H9 (cell line): ENCODE results near the gene KDM5B. TPM values are rescaled to one million over a fixed set of nuclear protein-coding genes. Genes with fewer than 3 reads are reported as not detected.

Experiments used
- DNase-seq: peaks from one replicate; pipeline ENCODE4 v3.0.0-alpha.2; 2017
- H2AFZ ChIP-seq: one replicate; pipeline ENCODE4 v1.6.1; 2013; ENCODE audit warnings: mild to moderate bottlenecking, low read length, control low read depth, moderate library complexity
- H2AK5ac ChIP-seq: 2 replicates; pipeline ENCODE4 v1.6.1; 2013; ENCODE audit warnings: low read length, control low read depth, mixed read lengths; ENCODE audit not compliant: insufficient read length
- H2BK120ac ChIP-seq: one replicate; pipeline ENCODE4 v1.6.1; 2013; ENCODE audit warnings: low read depth, mild to moderate bottlenecking, low read length, control low read depth, inconsistent platforms; ENCODE audit not compliant: poor library complexity, severe bottlenecking
- H2BK12ac ChIP-seq: 2 replicates; pipeline ENCODE4 v1.6.1; 2013; ENCODE audit warnings: low read length, control low read depth, mixed read lengths, low read depth; ENCODE audit not compliant: insufficient read length
- H2BK15ac ChIP-seq: 2 replicates; pipeline ENCODE4 v1.6.1; 2013; ENCODE audit warnings: low read depth, low read length, control low read depth
- H2BK20ac ChIP-seq: one replicate; pipeline ENCODE4 v1.6.1; 2013; ENCODE audit warnings: low read depth, mild to moderate bottlenecking, low read length, control low read depth, inconsistent platforms; ENCODE audit not compliant: poor library complexity, severe bottlenecking
- H2BK5ac ChIP-seq: 2 replicates; pipeline ENCODE4 v1.6.1; 2013; ENCODE audit warnings: low read length, control low read depth, mixed read lengths; ENCODE audit not compliant: insufficient read length
- H3K14ac ChIP-seq: 2 replicates; pipeline ENCODE4 v1.6.1; 2013; ENCODE audit warnings: low read length, control low read depth; ENCODE audit not compliant: insufficient read depth
- H3K18ac ChIP-seq: 2 replicates; pipeline ENCODE4 v1.6.1; 2013; ENCODE audit warnings: low read depth, mild to moderate bottlenecking, mixed read lengths, low read length, control low read depth; ENCODE audit not compliant: insufficient read length
- H3K23ac ChIP-seq: 2 replicates; pipeline ENCODE4 v1.6.1; 2013; ENCODE audit warnings: low read length, control low read depth, mixed read lengths, low read depth; ENCODE audit not compliant: insufficient read length
- H3K23me2 ChIP-seq: 2 replicates; pipeline ENCODE4 v1.6.1; 2013; ENCODE audit warnings: low read depth, mild to moderate bottlenecking, mixed read lengths, low read length, control low read depth; ENCODE audit not compliant: insufficient read length, poor library complexity, severe bottlenecking
- H3K27ac ChIP-seq: 2 replicates; pipeline ENCODE4 v1.5.1; 2013; ENCODE audit warnings: low read length, control low read depth, mixed read lengths, low read depth; ENCODE audit not compliant: insufficient read length
- H3K27me3 ChIP-seq: 2 replicates; pipeline ENCODE4 v1.6.1; 2013; ENCODE audit warnings: low read length, control low read depth, inconsistent platforms; ENCODE audit not compliant: insufficient read depth
- H3K4ac ChIP-seq: 2 replicates; pipeline ENCODE4 v1.6.1; 2013; ENCODE audit warnings: low read depth, mild to moderate bottlenecking, control low read depth, inconsistent platforms, low read length, moderate library complexity
- H3K4me1 ChIP-seq: 2 replicates; pipeline ENCODE4 v1.6.1; 2013; ENCODE audit warnings: low read length, control low read depth, inconsistent platforms; ENCODE audit not compliant: insufficient read depth
- H3K4me2 ChIP-seq: 2 replicates; pipeline ENCODE4 v1.6.1; 2013; ENCODE audit warnings: low read length, control low read depth, mixed read lengths; ENCODE audit not compliant: insufficient read length, insufficient read depth
- H3K56ac ChIP-seq: 2 replicates; pipeline ENCODE4 v1.6.1; 2013; ENCODE audit warnings: low read depth, mild to moderate bottlenecking, mixed read lengths, low read length, control low read depth; ENCODE audit not compliant: insufficient read length
- H3K79me1 ChIP-seq: 2 replicates; pipeline ENCODE4 v1.6.1; 2013; ENCODE audit warnings: low read depth, mild to moderate bottlenecking, moderate library complexity, low read length, control low read depth, inconsistent platforms; ENCODE audit not compliant: insufficient read depth, poor library complexity, severe bottlenecking
- H3K79me2 ChIP-seq: 2 replicates; pipeline ENCODE4 v1.6.1; 2013; ENCODE audit warnings: low read length, control low read depth, inconsistent platforms; ENCODE audit not compliant: insufficient read depth
- H3K9ac ChIP-seq: 2 replicates; pipeline ENCODE4 v1.6.1; 2013; ENCODE audit warnings: low read length, control low read depth, mixed read lengths; ENCODE audit not compliant: insufficient read length; ENCODE audit errors: extremely low read depth
- H3K9me3 ChIP-seq: one replicate; pipeline ENCODE4 v1.6.1; 2013; ENCODE audit warnings: low read depth, low read length, inconsistent platforms; ENCODE audit not compliant: control insufficient read depth
- H3T11ph ChIP-seq: one replicate; pipeline ENCODE4 v1.6.1; 2013; ENCODE audit warnings: mild to moderate bottlenecking, low read length, control low read depth, inconsistent platforms
- H4K20me1 ChIP-seq: one replicate; pipeline ENCODE4 v1.6.1; 2013; ENCODE audit not compliant: control insufficient read depth, insufficient read length, insufficient read depth
- H4K5ac ChIP-seq: 2 replicates; pipeline ENCODE4 v1.6.1; 2013; ENCODE audit warnings: low read depth, mild to moderate bottlenecking, mixed read lengths, low read length, control low read depth; ENCODE audit not compliant: insufficient read length
- H4K8ac ChIP-seq: replicated peaks from 2 replicates; pipeline ENCODE4 v1.6.1; 2013; ENCODE audit warnings: low read length, control low read depth, mixed read lengths, low read depth; ENCODE audit not compliant: insufficient read length
- H4K91ac ChIP-seq: 2 replicates; pipeline ENCODE4 v1.6.1; 2013; ENCODE audit warnings: low read depth, mild to moderate bottlenecking, moderate library complexity, mixed read lengths, low read length, control low read depth; ENCODE audit not compliant: insufficient read length
- H3K27ac Mint-ChIP-seq, 3 experiments: 2 replicates in 2 of 3; 3 replicates in 1 of 3; pipeline ENCODE4 v1.8.0; 2020 to 2021; ENCODE audit warnings: mixed read lengths in 3 of 3, mild to moderate bottlenecking in 1 of 3, moderate library complexity in 1 of 3
- H3K27me3 Mint-ChIP-seq: 2 replicates; pipeline ENCODE4 v1.8.0; 2021; ENCODE audit warnings: low read depth, mild to moderate bottlenecking, moderate library complexity, mixed read lengths
- H3K36me3 Mint-ChIP-seq, 3 experiments: 2 replicates in 2 of 3; 3 replicates in 1 of 3; pipeline ENCODE4 v1.8.0; 2020 to 2021; ENCODE audit warnings: low read depth in 3 of 3, mixed read lengths in 3 of 3; ENCODE audit not compliant: insufficient read depth in 1 of 3
- H3K4me1 Mint-ChIP-seq, 2 experiments: 2 replicates each; pipeline ENCODE4 v1.8.0; 2020; ENCODE audit warnings: mixed read lengths in 2 of 2
- H3K4me3 Mint-ChIP-seq, 2 experiments: 2 replicates in 1 of 2; 3 replicates in 1 of 2; pipeline ENCODE4 v1.8.0; 2020 to 2021; ENCODE audit warnings: mild to moderate bottlenecking in 2 of 2, mixed read lengths in 2 of 2, moderate library complexity in 1 of 2
- H3K9me3 Mint-ChIP-seq, 2 experiments: 2 replicates in 1 of 2; 3 replicates in 1 of 2; pipeline ENCODE4 v1.8.0; 2020; ENCODE audit warnings: mild to moderate bottlenecking in 2 of 2, mixed read lengths in 2 of 2, moderate library complexity in 1 of 2
- WGBS: extraction: QIAGEN DNeasy Blood & Tissue Kit; methylation state at CpG from one replicate; pipeline ENCODE4 v1.1.7; 2013; ENCODE audit warnings: missing lambda C conversion rate, low lambda C conversion rate, mixed read lengths; ENCODE audit not compliant: insufficient read length; ENCODE audit errors: extremely low coverage; 5-methylcytosine and 5-hydroxymethylcytosine counted together
- total RNA-seq: library from RNA; stranded (reverse); gene quantifications from 2 replicates; pipeline ENCODE4 v1.2.1, GENCODE V29; 2021
- TF ChIP-seq, protein P1 (sequence below): fragments of 200-600 bp; sonication (generic); conservative IDR thresholded peaks from 3 replicates; pipeline ENCODE4 v1.8.0; 2021; ENCODE audit warnings: antibody characterized with exemption, mild to moderate bottlenecking

Gene KDM5B
- total RNA-seq, 1 experiment from 2014 or later: 210 TPM

DNA sequence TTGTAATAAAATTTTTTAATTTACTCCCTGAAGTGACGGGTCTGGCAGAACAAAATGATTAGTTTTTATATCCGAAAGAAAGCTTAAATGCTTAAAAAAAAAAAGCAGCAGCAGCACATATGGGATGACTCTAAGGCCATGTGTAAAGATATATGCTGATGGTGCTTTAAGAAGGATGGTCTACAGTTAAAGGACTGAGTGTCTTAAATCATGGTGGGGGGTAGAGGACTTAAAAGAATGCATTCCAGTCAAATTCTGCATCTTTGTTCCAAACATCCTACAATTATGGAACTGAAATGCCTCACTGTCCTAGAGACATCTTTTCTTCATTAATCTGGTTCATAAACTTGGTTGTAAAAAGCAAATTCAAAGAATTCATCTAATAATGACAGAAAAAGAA is 7.0 kb downstream of the KDM5B start:
- Histone ChIP-seq H2BK5ac (no peak overlapping the region), H3K4ac (no peak overlapping the region), H3K23ac (no peak overlapping the region), H3K18ac (no peak overlapping the region), H3K79me1 (no peaks in the 10 kb centered on the region), H3K79me2 (peaks cover 85% of the 10 kb centered on the region), H2BK20ac (no peak overlapping the region), H3K23me2 (peaks cover 5% of the 10 kb centered on the region), H4K91ac (no peak overlapping the region), H2BK12ac (no peak overlapping the region), H3K4me2 (no peak overlapping the region), H3K27ac (no peak overlapping the region), H3K9me3 (no peaks in the 10 kb centered on the region), H3K27me3 (no peaks in the 10 kb centered on the region), H3K14ac (no peak overlapping the region), H4K20me1 (no peaks in the 10 kb centered on the region), H2AFZ (no peak overlapping the region), H4K5ac (no peak overlapping the region), H3K9ac (no peak overlapping the region), H3K4me1 (peaks cover 2% of the 10 kb centered on the region; the same call in 1 of the 2 replicates), H2AK5ac (no peak overlapping the region), H2BK15ac (no peak overlapping the region), H4K8ac (no peak overlapping the region), H3K56ac (no peak overlapping the region), H2BK120ac (no peak overlapping the region), H3T11ph (no peak overlapping the region)
- no peaks in the 10 kb centered on the region for H3K27me3 Mint-ChIP-seq
- WGBS: no CpG with 5 or more reads among the region's 2 CpGs
- DNase-seq: no peak
- no peak overlapping the region for H3K4me3 Mint-ChIP-seq
- no peaks in the 10 kb centered on the region; a peak in 1 of 5 replicates for H3K9me3 Mint-ChIP-seq
- TF ChIP-seq, protein P1, sequence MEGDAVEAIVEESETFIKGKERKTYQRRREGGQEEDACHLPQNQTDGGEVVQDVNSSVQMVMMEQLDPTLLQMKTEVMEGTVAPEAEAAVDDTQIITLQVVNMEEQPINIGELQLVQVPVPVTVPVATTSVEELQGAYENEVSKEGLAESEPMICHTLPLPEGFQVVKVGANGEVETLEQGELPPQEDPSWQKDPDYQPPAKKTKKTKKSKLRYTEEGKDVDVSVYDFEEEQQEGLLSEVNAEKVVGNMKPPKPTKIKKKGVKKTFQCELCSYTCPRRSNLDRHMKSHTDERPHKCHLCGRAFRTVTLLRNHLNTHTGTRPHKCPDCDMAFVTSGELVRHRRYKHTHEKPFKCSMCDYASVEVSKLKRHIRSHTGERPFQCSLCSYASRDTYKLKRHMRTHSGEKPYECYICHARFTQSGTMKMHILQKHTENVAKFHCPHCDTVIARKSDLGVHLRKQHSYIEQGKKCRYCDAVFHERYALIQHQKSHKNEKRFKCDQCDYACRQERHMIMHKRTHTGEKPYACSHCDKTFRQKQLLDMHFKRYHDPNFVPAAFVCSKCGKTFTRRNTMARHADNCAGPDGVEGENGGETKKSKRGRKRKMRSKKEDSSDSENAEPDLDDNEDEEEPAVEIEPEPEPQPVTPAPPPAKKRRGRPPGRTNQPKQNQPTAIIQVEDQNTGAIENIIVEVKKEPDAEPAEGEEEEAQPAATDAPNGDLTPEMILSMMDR: no peak
- H3K4me1 Mint-ChIP-seq: peaks cover 53 to 55% of the 10 kb centered on the region in 2 experiments
- peaks cover 8 to 20% (median 17%) of the 10 kb centered on the region in 3 experiments; a peak in 6 of 7 replicates for H3K36me3 Mint-ChIP-seq
- no peak overlapping the region for H3K27ac Mint-ChIP-seq
